ENCODE measurements around the gene IP6K1.

- TF ChIP-seq CTCF (IDR thresholded peaks at IDR 0.05 in 2 of 3, conservative IDR thresholded peaks at IDR 0.05 in 1 of 3; ENCODE audit: borderline replicate concordance in 1 of 3, insufficient read depth in 1 of 3, low read depth in 2 of 3, low read length in 2 of 3): no peak
- TF ChIP-seq POLR2A (IDR thresholded peaks at IDR 0.05; ENCODE audit: borderline replicate concordance, extremely low read depth, insufficient read depth, insufficient read length): no peak
- no peak for TF ChIP-seq POLR2AphosphoS5 (IDR thresholded peaks at IDR 0.05; ENCODE audit: low read depth, low read length)
- TF ChIP-seq MAX (IDR thresholded peaks at IDR 0.05): no peak
- no peak for TF ChIP-seq EZH2 (IDR thresholded peaks at IDR 0.05)
- TF ChIP-seq EGR1 (IDR thresholded peaks at IDR 0.05; ENCODE audit: low read depth): no peak
- TF ChIP-seq SP1 (IDR thresholded peaks at IDR 0.05; ENCODE audit: low read depth): no peak
Observed at GRCh38 chr3:49704629-49705028, 81.7 kb downstream of the IP6K1 start.
